Stimulated activated CD4-positive, alpha-beta T cell treated with anti-CD3 and anti-CD28 coated beads, Interleukin-2, amount 100 ng/mL, for 4 hours (primary cell): ENCODE results near the gene SBNO1.
A peak's percentile ranks its signal among the peaks of the same experiment; 100 is the strongest.
"Not testable (repeated sequence)": the region's sequence is repeated elsewhere in the genome, so short reads cannot be mapped to it uniquely, and the experiment has no call there.

Experiments used
- DNase-seq: peaks from one replicate; pipeline ENCODE4 v3.0.0-alpha.2; 2020; ENCODE audit warnings: low read depth

SBNO1 gene

DNA sequence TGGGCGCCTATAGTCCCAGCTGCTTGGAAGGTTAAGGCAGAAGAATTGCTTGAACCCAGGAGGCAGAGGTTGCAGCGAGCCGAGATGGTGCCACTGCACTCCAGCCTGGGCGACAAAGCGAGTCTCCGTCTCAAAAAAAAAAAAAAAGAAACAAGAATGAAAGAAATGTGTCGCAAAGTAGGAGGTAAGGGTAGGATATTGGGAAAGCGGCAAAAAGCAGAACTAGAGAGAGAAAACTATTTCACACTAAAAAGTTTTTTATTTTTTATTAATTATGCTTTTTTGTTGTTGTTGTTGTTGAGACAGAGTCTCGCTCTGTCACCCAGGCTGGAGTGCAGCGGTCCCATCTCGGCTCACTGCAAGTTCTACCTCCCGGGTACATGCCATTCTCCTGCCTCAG is 17.7 kb downstream of the SBNO1 start:
- DNase-seq: no peak

- no peak for DNase-seq
Measured at GRCh38 chr12:123344086-123344485, 20.6 kb downstream of the SBNO1 start.

DNA sequence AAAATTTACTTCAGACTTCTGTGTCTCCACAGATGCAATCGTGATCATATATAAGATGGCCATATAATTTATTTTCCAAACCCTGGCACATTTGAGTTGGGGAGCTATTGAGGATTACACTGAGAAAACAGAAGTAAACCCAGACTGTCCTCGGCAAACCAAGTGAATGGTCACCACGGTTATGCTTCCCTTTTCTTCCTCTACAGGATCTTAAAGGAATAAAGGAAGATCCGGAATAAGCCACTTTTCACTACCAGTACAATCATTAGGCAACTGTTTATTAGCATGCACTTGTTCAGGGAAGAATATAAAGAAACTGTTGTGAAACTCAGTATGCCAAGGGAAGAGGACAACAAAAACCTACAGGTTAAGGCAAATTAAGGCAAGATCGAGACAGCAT is 27.6 kb downstream of the SBNO1 start:
- DNase-seq: no peak

GRCh38 chr12:123336530-123336929 is 28.1 kb downstream of the SBNO1 start:
- DNase-seq: no peak

DNA sequence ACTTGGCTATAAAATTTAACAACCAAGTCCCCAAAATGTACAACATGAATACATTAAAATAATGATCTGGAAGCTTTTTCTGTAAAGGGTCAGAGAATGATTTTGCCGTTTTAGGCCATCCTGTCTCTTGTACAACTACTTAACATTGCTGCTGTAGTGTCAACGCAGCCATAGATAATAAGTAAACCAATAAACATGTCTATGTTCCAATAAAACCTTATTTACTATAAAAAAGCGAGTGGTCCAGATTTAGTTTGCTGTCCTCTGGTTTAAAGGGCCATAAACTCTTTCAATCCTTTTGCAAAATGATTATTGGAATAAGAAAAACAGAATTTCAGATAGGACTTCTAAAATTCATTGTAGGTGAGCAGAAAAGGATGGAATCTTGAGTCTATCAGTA is 29.2 kb downstream of the SBNO1 start:
- DNase-seq: no peak

DNA sequence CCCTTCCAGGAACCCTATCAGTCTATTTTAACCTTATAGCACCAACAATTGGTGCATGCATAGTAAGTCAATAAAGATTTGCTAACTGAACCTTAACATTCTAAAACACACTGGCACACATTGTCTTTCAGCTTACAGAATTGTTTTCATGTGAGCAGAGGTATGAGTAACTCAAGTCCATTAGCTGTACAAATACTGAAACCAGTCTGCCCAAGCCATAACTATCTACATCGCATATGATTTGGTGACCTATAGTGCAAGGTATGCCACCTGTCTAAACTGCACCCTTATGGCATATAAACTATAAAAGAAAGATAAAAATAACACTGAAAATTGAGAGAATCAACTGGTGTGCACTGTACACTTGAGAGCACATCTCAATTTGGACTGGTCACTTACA is 34.8 kb downstream of the SBNO1 start:
- DNase-seq: no peak

- DNase-seq: no peak
Measured at GRCh38 chr12:123319826-123320225, 44.8 kb downstream of the SBNO1 start.

- DNase-seq: no peak
Measured at GRCh38 chr12:123319273-123319672, 45.4 kb downstream of the SBNO1 start.

DNA sequence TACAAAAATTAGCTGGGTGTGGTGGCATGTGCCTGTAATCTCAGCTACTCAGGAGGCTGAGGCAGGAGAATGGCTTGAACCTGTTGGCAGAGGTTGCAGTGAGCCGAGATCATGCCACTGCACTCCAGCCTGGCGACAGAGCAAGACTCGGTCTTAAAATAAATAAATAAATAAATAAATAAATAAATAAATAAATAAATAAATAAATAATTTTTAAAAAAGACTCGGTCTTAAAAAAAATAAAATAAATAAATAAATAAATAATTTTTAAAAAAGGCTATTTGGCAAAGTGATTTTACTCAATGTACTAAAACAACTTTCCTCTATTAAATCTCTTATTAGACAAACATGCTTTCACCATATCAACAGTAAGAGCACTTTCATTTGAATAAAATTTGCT is 51.6 kb downstream of the SBNO1 start:
- DNase-seq: not testable (repeated sequence)

DNA sequence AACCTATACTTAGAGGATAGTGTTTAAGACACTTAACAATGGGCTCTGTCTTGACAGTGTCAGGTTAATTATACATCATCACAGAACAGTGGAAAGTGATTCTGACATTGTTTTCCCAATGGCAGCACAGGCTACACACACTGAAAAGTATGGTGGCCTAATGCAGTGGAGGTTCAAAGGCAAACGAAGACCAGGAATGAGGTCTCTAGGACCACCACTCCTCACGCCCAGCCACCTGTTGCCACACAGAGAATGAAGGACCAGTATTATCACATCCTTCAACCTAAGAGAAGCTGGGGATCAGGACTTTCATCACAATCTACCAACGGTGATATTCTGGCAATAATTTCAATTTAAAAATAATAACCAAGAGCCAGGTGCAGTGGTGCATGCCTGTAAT is 58.4 kb downstream of the SBNO1 start:
- DNase-seq: no peak

GRCh38 chr12:123305136-123305535 is 59.5 kb downstream of the SBNO1 start:
- DNase-seq: no peak

GRCh38 chr12:123293178-123293760 is 71.4 kb downstream of the SBNO1 start:
- DNase-seq: no peak

GRCh38 chr12:123289911-123290310 is 74.7 kb downstream of the SBNO1 start:
- no peak for DNase-seq

- DNase-seq: no peak
Measured at GRCh38 chr12:123288751-123289346, 75.8 kb downstream of the SBNO1 start.

- no peak for DNase-seq
Measured at GRCh38 chr12:123286652-123287373, 77.8 kb downstream of the SBNO1 start.

GRCh38 chr12:123284669-123285068 is 80.0 kb downstream of the SBNO1 start:
- no peak for DNase-seq

DNA sequence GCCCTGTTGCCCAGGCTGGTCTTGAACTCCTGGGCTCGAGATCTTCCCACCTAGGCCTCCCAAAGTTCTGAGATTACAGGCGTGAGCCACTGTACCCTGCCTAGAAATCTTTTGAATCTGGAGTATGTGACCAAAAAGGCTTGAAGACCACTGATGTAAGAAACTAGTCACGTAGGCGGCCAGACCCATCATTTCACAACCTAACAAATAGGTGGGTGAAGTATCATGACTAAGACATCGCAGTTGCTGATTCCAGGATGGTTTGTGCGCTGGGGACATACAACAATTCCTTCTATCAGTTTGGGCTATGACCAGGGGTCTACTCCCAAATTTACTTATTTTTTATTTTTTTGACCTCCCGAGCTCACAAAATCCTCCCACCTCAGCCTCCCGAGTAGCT is 81.2 kb downstream of the SBNO1 start:
- DNase-seq: no peak

DNA sequence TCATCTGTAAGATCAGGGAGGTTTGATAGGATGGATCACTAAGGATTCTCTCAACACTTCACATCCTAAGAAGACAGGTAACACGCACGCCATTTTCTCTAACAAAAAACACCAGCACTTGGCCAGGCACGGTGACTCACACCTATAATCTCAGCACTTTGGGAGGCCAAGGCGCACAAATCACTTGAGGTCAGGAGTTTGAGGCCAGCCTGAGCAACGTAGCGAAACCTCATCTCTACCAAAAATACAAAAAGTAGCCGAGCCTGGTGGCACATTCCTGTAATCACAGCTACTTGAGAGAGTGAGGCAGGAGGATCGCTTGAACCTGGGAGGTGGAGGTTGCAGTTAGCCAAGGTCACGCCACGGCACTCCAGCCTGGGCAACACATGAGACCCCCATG is 82.5 kb downstream of the SBNO1 start:
- no peak for DNase-seq

- no peak for DNase-seq
Measured at GRCh38 chr12:123280971-123281370, 83.7 kb downstream of the SBNO1 start.

- no peak for DNase-seq
Measured at GRCh38 chr12:123278101-123278627, 86.5 kb downstream of the SBNO1 start.

GRCh38 chr12:123273166-123273565 is 91.5 kb downstream of the SBNO1 start:
- DNase-seq: no peak

DNA sequence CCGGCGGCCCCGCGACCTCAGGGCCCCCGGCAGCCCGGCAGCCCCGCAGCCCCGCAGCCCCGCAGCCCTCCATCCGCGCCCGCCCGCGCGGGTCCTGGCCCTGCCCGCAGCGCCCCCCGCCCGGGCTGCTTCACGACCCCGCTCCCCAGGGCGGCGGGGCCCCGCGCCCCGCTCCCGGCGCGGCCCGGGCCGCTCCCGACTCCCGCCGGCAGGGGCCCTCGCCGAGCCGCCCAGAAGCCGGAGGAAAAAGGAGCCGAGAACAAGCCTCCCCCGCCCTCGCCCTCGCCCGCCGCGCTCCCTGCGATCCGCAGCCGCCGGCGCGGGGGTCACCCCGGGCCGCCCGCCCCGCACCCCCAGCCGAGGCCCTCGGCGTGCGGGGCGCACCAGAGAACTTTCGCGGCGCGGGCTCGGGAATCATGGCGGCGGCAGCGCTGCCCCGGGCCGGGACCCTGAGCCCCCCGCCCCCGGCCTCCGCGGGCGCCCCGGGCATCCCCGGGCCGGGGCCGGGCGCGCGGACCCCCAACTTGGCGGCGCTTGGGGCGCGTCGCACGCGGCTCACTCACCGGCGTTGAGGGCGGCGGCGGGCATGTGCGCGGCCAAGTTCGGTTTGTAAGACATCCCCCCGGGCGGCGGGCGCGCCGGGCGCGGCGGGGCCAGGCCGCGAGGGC is 93.5 kb downstream of the SBNO1 start:
- peak; percentile 68 for DNase-seq
